ENCODE data around the gene WIZ. TPM values are rescaled to one million over a fixed set of nuclear protein-coding genes. Genes with fewer than 3 reads are reported as not detected.

The WIZ gene
- total RNA-seq, 1 donor from 2014 or later = 38.7 TPM

GRCh38 chr19:15445807-15446376 is 3.9 kb downstream of the WIZ start:
- intact Hi-C loops (cut with micrococcal nuclease) = no loop called here
- Mint-ChIP-seq H3K4me3 (no peak overlapping the region), H3K27ac (no peak overlapping the region), H3K9me3 (no peaks in the 10 kb centered on the region), H3K27me3 (ENCODE audit: insufficient read depth) (peaks cover 3% of the 10 kb centered on the region), H3K4me1 (ENCODE audit: low read depth) (peaks cover 16% of the 10 kb centered on the region), H3K36me3 (ENCODE audit: low read depth) (peaks cover 21% of the 10 kb centered on the region)
- DNase-seq (ENCODE audit: low spot score) = no peak

- no peaks in the 10 kb centered on the region for H3K9me3 Mint-ChIP-seq
- H3K36me3 Mint-ChIP-seq (ENCODE audit: low read depth) = peaks cover 15% of the 10 kb centered on the region
These were observed 4.5 kb downstream of the WIZ start for GRCh38 chr19:15445227-15445605.

GRCh38 chr19:15444505-15445226 is 5.1 kb downstream of the WIZ start:
- Mint-ChIP-seq H3K4me3 (no peak overlapping the region), H3K27me3 (ENCODE audit: insufficient read depth) (peaks cover 3% of the 10 kb centered on the region), H3K9me3 (no peaks in the 10 kb centered on the region), H3K4me1 (ENCODE audit: low read depth) (peaks cover 8% of the 10 kb centered on the region), H3K27ac (no peak overlapping the region), H3K36me3 (ENCODE audit: low read depth) (peaks cover 15% of the 10 kb centered on the region)
- DNase-seq (ENCODE audit: low spot score) = no peak
- intact Hi-C loops (cut with micrococcal nuclease) = no loop called here

More at GRCh38 chr19:15445227-15445605, 4.5 kb downstream of the WIZ start:
- peaks cover 3% of the 10 kb centered on the region for H3K27me3 Mint-ChIP-seq (ENCODE audit: insufficient read depth)
- DNase-seq (ENCODE audit: low spot score) = no peak
- no peak overlapping the region for H3K27ac Mint-ChIP-seq
- H3K4me1 Mint-ChIP-seq (ENCODE audit: low read depth) = peaks cover 10% of the 10 kb centered on the region
- intact Hi-C loops (cut with micrococcal nuclease) = no loop called here
- H3K4me3 Mint-ChIP-seq = no peak overlapping the region

GRCh38 chr19:15443838-15444237 is 5.9 kb downstream of the WIZ start:
- peaks cover 6% of the 10 kb centered on the region for H3K4me1 Mint-ChIP-seq (ENCODE audit: low read depth)
- DNase-seq (ENCODE audit: low spot score) = no peak
- no peaks in the 10 kb centered on the region for H3K9me3 Mint-ChIP-seq
- no peak overlapping the region for H3K27ac Mint-ChIP-seq
- H3K4me3 Mint-ChIP-seq = no peak overlapping the region
- H3K36me3 Mint-ChIP-seq (ENCODE audit: low read depth) = peaks cover 14% of the 10 kb centered on the region
- intact Hi-C loops (cut with micrococcal nuclease) = no loop called here
- H3K27me3 Mint-ChIP-seq (ENCODE audit: insufficient read depth) = peaks cover 3% of the 10 kb centered on the region

- intact Hi-C loops (cut with micrococcal nuclease) = no loop called here
- Mint-ChIP-seq H3K36me3 (ENCODE audit: low read depth) (peaks cover 9% of the 10 kb centered on the region), H3K9me3 (no peaks in the 10 kb centered on the region), H3K27me3 (ENCODE audit: insufficient read depth) (no peaks in the 10 kb centered on the region), H3K4me1 (ENCODE audit: low read depth) (peaks cover 1% of the 10 kb centered on the region), H3K27ac (no peak overlapping the region), H3K4me3 (no peak overlapping the region)
- no peak for DNase-seq (ENCODE audit: low spot score)
These were observed 6.4 kb downstream of the WIZ start for GRCh38 chr19:15443325-15443724.

GRCh38 chr19:15442142-15442920 is 7.4 kb downstream of the WIZ start:
- H3K9me3 Mint-ChIP-seq = no peaks in the 10 kb centered on the region
- no peaks in the 10 kb centered on the region for H3K27me3 Mint-ChIP-seq (ENCODE audit: insufficient read depth)
- no peak overlapping the region for H3K27ac Mint-ChIP-seq
- intact Hi-C loops (cut with micrococcal nuclease) = no loop called here
- no peak overlapping the region for H3K4me3 Mint-ChIP-seq
- H3K4me1 Mint-ChIP-seq (ENCODE audit: low read depth) = no peaks in the 10 kb centered on the region
- no peak for DNase-seq (ENCODE audit: low spot score)
- peaks cover 6% of the 10 kb centered on the region for H3K36me3 Mint-ChIP-seq (ENCODE audit: low read depth)

GRCh38 chr19:15441317-15441716 is 8.4 kb downstream of the WIZ start:
- intact Hi-C loops (cut with micrococcal nuclease) = no loop called here
- no peak for DNase-seq (ENCODE audit: low spot score)
- Mint-ChIP-seq H3K4me1 (ENCODE audit: low read depth) (peaks cover 2% of the 10 kb centered on the region), H3K4me3 (no peak overlapping the region), H3K27me3 (ENCODE audit: insufficient read depth) (no peaks in the 10 kb centered on the region), H3K27ac (no peak overlapping the region), H3K9me3 (no peaks in the 10 kb centered on the region), H3K36me3 (ENCODE audit: low read depth) (no peaks in the 10 kb centered on the region)

GRCh38 chr19:15439821-15440641 is 9.7 kb downstream of the WIZ start:
- no peaks in the 10 kb centered on the region for H3K36me3 Mint-ChIP-seq (ENCODE audit: low read depth)
- H3K4me1 Mint-ChIP-seq (ENCODE audit: low read depth) = peaks cover 5% of the 10 kb centered on the region
- H3K27me3 Mint-ChIP-seq (ENCODE audit: insufficient read depth) = no peaks in the 10 kb centered on the region
- H3K9me3 Mint-ChIP-seq = no peaks in the 10 kb centered on the region
- H3K27ac Mint-ChIP-seq = no peak overlapping the region
- H3K4me3 Mint-ChIP-seq = no peak overlapping the region
- intact Hi-C loops (cut with micrococcal nuclease) = no loop called here
- no peak for DNase-seq (ENCODE audit: low spot score)

- Mint-ChIP-seq H3K36me3 (ENCODE audit: low read depth) (no peaks in the 10 kb centered on the region), H3K27ac (no peak overlapping the region)
- intact Hi-C loops (cut with micrococcal nuclease) = no loop called here
These were observed 10.5 kb downstream of the WIZ start for GRCh38 chr19:15439078-15439799.

GRCh38 chr19:15438577-15438976 is 11.2 kb downstream of the WIZ start:
- intact Hi-C loops (cut with micrococcal nuclease) = no loop called here
- H3K9me3 Mint-ChIP-seq = no peaks in the 10 kb centered on the region
- H3K4me3 Mint-ChIP-seq = no peak overlapping the region
- H3K27me3 Mint-ChIP-seq (ENCODE audit: insufficient read depth) = no peaks in the 10 kb centered on the region
- DNase-seq (ENCODE audit: low spot score) = no peak
- no peak overlapping the region for H3K27ac Mint-ChIP-seq
- peaks cover 5% of the 10 kb centered on the region for H3K4me1 Mint-ChIP-seq (ENCODE audit: low read depth)
- H3K36me3 Mint-ChIP-seq (ENCODE audit: low read depth) = no peaks in the 10 kb centered on the region

More at GRCh38 chr19:15439078-15439799, 10.5 kb downstream of the WIZ start:
- no peaks in the 10 kb centered on the region for H3K9me3 Mint-ChIP-seq
- no peak overlapping the region for H3K4me3 Mint-ChIP-seq
- H3K27me3 Mint-ChIP-seq (ENCODE audit: insufficient read depth) = no peaks in the 10 kb centered on the region
- H3K4me1 Mint-ChIP-seq (ENCODE audit: low read depth) = peaks cover 5% of the 10 kb centered on the region
- no peak for DNase-seq (ENCODE audit: low spot score)

GRCh38 chr19:15438124-15438496 is 11.6 kb downstream of the WIZ start:
- no peaks in the 10 kb centered on the region for H3K27me3 Mint-ChIP-seq (ENCODE audit: insufficient read depth)
- no peak overlapping the region for H3K27ac Mint-ChIP-seq
- H3K4me3 Mint-ChIP-seq = no peak overlapping the region
- no peak for DNase-seq (ENCODE audit: low spot score)
- intact Hi-C loops (cut with micrococcal nuclease) = no loop called here
- H3K36me3 Mint-ChIP-seq (ENCODE audit: low read depth) = no peaks in the 10 kb centered on the region
- H3K4me1 Mint-ChIP-seq (ENCODE audit: low read depth) = peaks cover 10% of the 10 kb centered on the region
- no peaks in the 10 kb centered on the region for H3K9me3 Mint-ChIP-seq

- no peak for DNase-seq (ENCODE audit: low spot score)
- no peak overlapping the region for H3K4me3 Mint-ChIP-seq
- no peaks in the 10 kb centered on the region for H3K36me3 Mint-ChIP-seq (ENCODE audit: low read depth)
- H3K27me3 Mint-ChIP-seq (ENCODE audit: insufficient read depth) = no peaks in the 10 kb centered on the region
- H3K4me1 Mint-ChIP-seq (ENCODE audit: low read depth) = peaks cover 13% of the 10 kb centered on the region
- intact Hi-C loops (cut with micrococcal nuclease) = no loop called here
- H3K9me3 Mint-ChIP-seq = no peaks in the 10 kb centered on the region
- no peak overlapping the region for H3K27ac Mint-ChIP-seq
These were observed 12.2 kb downstream of the WIZ start for GRCh38 chr19:15437355-15438123.
